ENCODE measurements around the gene BRS3. TPM values are rescaled to one million over a fixed set of nuclear protein-coding genes. Genes with fewer than 3 reads are reported as not detected.

The BRS3 gene
- total and polyA plus RNA-seq, 2 donors (not counting 1 experiment from before 2014, with no cell fraction given) = not detected

DNA sequence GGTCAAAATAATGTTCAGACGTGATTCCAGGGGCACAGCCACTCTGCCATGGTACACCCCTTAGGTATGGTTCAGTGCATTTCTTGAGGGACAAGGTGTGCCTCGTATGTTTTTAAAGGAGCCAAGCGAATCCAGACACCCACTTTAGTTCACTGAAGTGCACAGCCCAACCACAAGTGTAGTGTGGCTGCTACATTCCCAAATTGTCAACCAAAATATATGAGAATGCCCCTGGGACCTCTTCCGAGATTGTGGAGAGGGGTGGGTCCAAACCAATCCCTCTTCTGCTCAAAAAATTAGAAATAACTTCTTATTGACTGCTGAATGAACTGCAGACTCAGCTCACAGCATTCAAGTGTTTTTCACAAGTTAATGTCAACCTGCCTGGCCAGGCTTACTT lies 7.4 kb upstream of the BRS3 start:
- Histone ChIP-seq H4K20me1 (ENCODE audit: control insufficient read depth, insufficient read depth, low read length, poor library complexity, severe bottlenecking) (no peaks in the 10 kb centered on the region), H2AFZ (ENCODE audit: insufficient read depth, low read depth, low read length, poor library complexity, severe bottlenecking) (no peak overlapping the region), H3K36me3 (replicated peaks in 1 of 2; ENCODE audit: control extremely low read depth in 1 of 2, control insufficient read depth in 1 of 2, extremely low read depth in 1 of 2, insufficient read depth in 2 of 2, low read length in 1 of 2) (no peaks in the 10 kb centered on the region), H3K27me3 (replicated peaks in 1 of 4; ENCODE audit: control extremely low read depth in 1 of 4, control insufficient read depth in 3 of 4, insufficient read depth in 4 of 4, low read length in 3 of 4) (peaks cover 0 to 4% (median 0%) of the 10 kb centered on the region in 4 experiments), H3K4me2 (replicated peaks; ENCODE audit: low read depth, low read length, poor library complexity, severe bottlenecking) (no peak overlapping the region), H3K9ac (ENCODE audit: low read length) (no peak overlapping the region), H3K79me2 (ENCODE audit: control insufficient read depth, insufficient read depth, low read length) (no peaks in the 10 kb centered on the region), H3K4me3 (ENCODE audit: control extremely low read depth in 1 of 5, extremely low read depth in 1 of 5, insufficient read depth in 1 of 5, low read depth in 2 of 5, low read length in 4 of 5) (no peak overlapping the region), H3K9me3 (ENCODE audit: control extremely low read depth in 1 of 3, control insufficient read depth in 2 of 3, insufficient read depth in 1 of 3, low read length in 2 of 3) (no peaks in the 10 kb centered on the region), H3K27ac (ENCODE audit: low read length in 2 of 2) (no peak overlapping the region), H3K4me1 (ENCODE audit: control insufficient read depth in 2 of 2, insufficient read depth in 2 of 2, low read length in 2 of 2) (no peaks in the 10 kb centered on the region)
- ChIA-PET CTCF (no interaction called here), POLR2A (no interaction called here)
- Mint-ChIP-seq H3K9me3 (ENCODE audit: insufficient read depth) (no peaks in the 10 kb centered on the region), H3K4me1 (no peaks in the 10 kb centered on the region), H3K27me3 (peaks cover 13% of the 10 kb centered on the region), H3K27ac (no peak overlapping the region), H3K4me3 (no peak overlapping the region)
- TF ChIP-seq CTCF (IDR thresholded peaks at IDR 0.05) = no peak
- no peak for TF ChIP-seq EZH2 (IDR thresholded peaks at IDR 0.05; ENCODE audit: borderline replicate concordance, insufficient read depth, low read depth, low read length, poor library complexity, severe bottlenecking)
- WGBS (ENCODE audit: insufficient coverage) = 90% methylated on average over 2 of the region's 4 CpGs
- DNase-seq (no peak), ATAC-seq (ENCODE audit: low read depth) (no peak)
- intact Hi-C loops (cut with micrococcal nuclease) = no loop called here

GRCh38 chrX:136488706-136489105 lies 959 bp downstream of the BRS3 start:
- Histone ChIP-seq H3K9ac (ENCODE audit: low read length) (no peak overlapping the region), H3K79me2 (ENCODE audit: control insufficient read depth, insufficient read depth, low read length) (no peaks in the 10 kb centered on the region), H3K36me3 (replicated peaks in 1 of 2; ENCODE audit: control extremely low read depth in 1 of 2, control insufficient read depth in 1 of 2, extremely low read depth in 1 of 2, insufficient read depth in 2 of 2, low read length in 1 of 2) (no peaks in the 10 kb centered on the region), H3K4me1 (ENCODE audit: control insufficient read depth in 2 of 2, insufficient read depth in 2 of 2, low read length in 2 of 2) (no peaks in the 10 kb centered on the region), H3K9me3 (ENCODE audit: control extremely low read depth in 1 of 3, control insufficient read depth in 2 of 3, insufficient read depth in 1 of 3, low read length in 2 of 3) (no peaks in the 10 kb centered on the region), H2AFZ (ENCODE audit: insufficient read depth, low read depth, low read length, poor library complexity, severe bottlenecking) (no peak overlapping the region), H3K27ac (ENCODE audit: low read length in 2 of 2) (no peak overlapping the region), H3K4me2 (replicated peaks; ENCODE audit: low read depth, low read length, poor library complexity, severe bottlenecking) (no peak overlapping the region), H4K20me1 (ENCODE audit: control insufficient read depth, insufficient read depth, low read length, poor library complexity, severe bottlenecking) (no peaks in the 10 kb centered on the region), H3K4me3 (ENCODE audit: control extremely low read depth in 1 of 5, extremely low read depth in 1 of 5, insufficient read depth in 1 of 5, low read depth in 2 of 5, low read length in 4 of 5) (no peak overlapping the region), H3K27me3 (replicated peaks in 1 of 4; ENCODE audit: control extremely low read depth in 1 of 4, control insufficient read depth in 3 of 4, insufficient read depth in 4 of 4, low read length in 3 of 4) (peaks cover 0 to 17% (median 3%) of the 10 kb centered on the region in 4 experiments)
- ChIA-PET CTCF (no interaction called here), POLR2A (no interaction called here)
- no CpG with 5 or more reads among the region's 5 CpGs for WGBS (ENCODE audit: insufficient coverage)
- Mint-ChIP-seq H3K4me3 (no peak overlapping the region), H3K27ac (no peak overlapping the region), H3K27me3 (peaks cover 33% of the 10 kb centered on the region), H3K4me1 (peaks cover 3% of the 10 kb centered on the region), H3K9me3 (ENCODE audit: insufficient read depth) (no peaks in the 10 kb centered on the region)
- intact Hi-C loops (cut with micrococcal nuclease) = no loop called here
- no peak for ATAC-seq (ENCODE audit: low read depth)
- TF ChIP-seq CTCF (IDR thresholded peaks at IDR 0.05) = no peak
- no peak for TF ChIP-seq EZH2 (IDR thresholded peaks at IDR 0.05; ENCODE audit: borderline replicate concordance, insufficient read depth, low read depth, low read length, poor library complexity, severe bottlenecking)
- no peak for DNase-seq

Measured in B cell (primary cell).